H9 (cell line): ENCODE measurements around the gene ABTB1. TPM values are rescaled to one million over a fixed set of nuclear protein-coding genes. Genes with fewer than 3 reads are reported as not detected.

Experiments used
- DNase-seq: peaks from one replicate; pipeline ENCODE4 v3.0.0-alpha.2; 2017
- H2AFZ ChIP-seq: one replicate; pipeline ENCODE4 v1.6.1; 2013; ENCODE audit warnings: mild to moderate bottlenecking, low read length, control low read depth, moderate library complexity
- H2AK5ac ChIP-seq: 2 replicates; pipeline ENCODE4 v1.6.1; 2013; ENCODE audit warnings: low read length, control low read depth, mixed read lengths; ENCODE audit not compliant: insufficient read length
- H2BK120ac ChIP-seq: one replicate; pipeline ENCODE4 v1.6.1; 2013; ENCODE audit warnings: low read depth, mild to moderate bottlenecking, low read length, control low read depth, inconsistent platforms; ENCODE audit not compliant: poor library complexity, severe bottlenecking
- H2BK12ac ChIP-seq: 2 replicates; pipeline ENCODE4 v1.6.1; 2013; ENCODE audit warnings: low read length, control low read depth, mixed read lengths, low read depth; ENCODE audit not compliant: insufficient read length
- H2BK15ac ChIP-seq: 2 replicates; pipeline ENCODE4 v1.6.1; 2013; ENCODE audit warnings: low read depth, low read length, control low read depth
- H2BK20ac ChIP-seq: one replicate; pipeline ENCODE4 v1.6.1; 2013; ENCODE audit warnings: low read depth, mild to moderate bottlenecking, low read length, control low read depth, inconsistent platforms; ENCODE audit not compliant: poor library complexity, severe bottlenecking
- H2BK5ac ChIP-seq: 2 replicates; pipeline ENCODE4 v1.6.1; 2013; ENCODE audit warnings: low read length, control low read depth, mixed read lengths; ENCODE audit not compliant: insufficient read length
- H3K14ac ChIP-seq: 2 replicates; pipeline ENCODE4 v1.6.1; 2013; ENCODE audit warnings: low read length, control low read depth; ENCODE audit not compliant: insufficient read depth
- H3K18ac ChIP-seq: 2 replicates; pipeline ENCODE4 v1.6.1; 2013; ENCODE audit warnings: low read depth, mild to moderate bottlenecking, mixed read lengths, low read length, control low read depth; ENCODE audit not compliant: insufficient read length
- H3K23ac ChIP-seq: 2 replicates; pipeline ENCODE4 v1.6.1; 2013; ENCODE audit warnings: low read length, control low read depth, mixed read lengths, low read depth; ENCODE audit not compliant: insufficient read length
- H3K23me2 ChIP-seq: 2 replicates; pipeline ENCODE4 v1.6.1; 2013; ENCODE audit warnings: low read depth, mild to moderate bottlenecking, mixed read lengths, low read length, control low read depth; ENCODE audit not compliant: insufficient read length, poor library complexity, severe bottlenecking
- H3K27ac ChIP-seq: 2 replicates; pipeline ENCODE4 v1.5.1; 2013; ENCODE audit warnings: low read length, control low read depth, mixed read lengths, low read depth; ENCODE audit not compliant: insufficient read length
- H3K27me3 ChIP-seq: 2 replicates; pipeline ENCODE4 v1.6.1; 2013; ENCODE audit warnings: low read length, control low read depth, inconsistent platforms; ENCODE audit not compliant: insufficient read depth
- H3K4ac ChIP-seq: 2 replicates; pipeline ENCODE4 v1.6.1; 2013; ENCODE audit warnings: low read depth, mild to moderate bottlenecking, control low read depth, inconsistent platforms, low read length, moderate library complexity
- H3K4me1 ChIP-seq: 2 replicates; pipeline ENCODE4 v1.6.1; 2013; ENCODE audit warnings: low read length, control low read depth, inconsistent platforms; ENCODE audit not compliant: insufficient read depth
- H3K4me2 ChIP-seq: 2 replicates; pipeline ENCODE4 v1.6.1; 2013; ENCODE audit warnings: low read length, control low read depth, mixed read lengths; ENCODE audit not compliant: insufficient read length, insufficient read depth
- H3K56ac ChIP-seq: 2 replicates; pipeline ENCODE4 v1.6.1; 2013; ENCODE audit warnings: low read depth, mild to moderate bottlenecking, mixed read lengths, low read length, control low read depth; ENCODE audit not compliant: insufficient read length
- H3K79me1 ChIP-seq: 2 replicates; pipeline ENCODE4 v1.6.1; 2013; ENCODE audit warnings: low read depth, mild to moderate bottlenecking, moderate library complexity, low read length, control low read depth, inconsistent platforms; ENCODE audit not compliant: insufficient read depth, poor library complexity, severe bottlenecking
- H3K79me2 ChIP-seq: 2 replicates; pipeline ENCODE4 v1.6.1; 2013; ENCODE audit warnings: low read length, control low read depth, inconsistent platforms; ENCODE audit not compliant: insufficient read depth
- H3K9ac ChIP-seq: 2 replicates; pipeline ENCODE4 v1.6.1; 2013; ENCODE audit warnings: low read length, control low read depth, mixed read lengths; ENCODE audit not compliant: insufficient read length; ENCODE audit errors: extremely low read depth
- H3K9me3 ChIP-seq: one replicate; pipeline ENCODE4 v1.6.1; 2013; ENCODE audit warnings: low read depth, low read length, inconsistent platforms; ENCODE audit not compliant: control insufficient read depth
- H3T11ph ChIP-seq: one replicate; pipeline ENCODE4 v1.6.1; 2013; ENCODE audit warnings: mild to moderate bottlenecking, low read length, control low read depth, inconsistent platforms
- H4K20me1 ChIP-seq: one replicate; pipeline ENCODE4 v1.6.1; 2013; ENCODE audit not compliant: control insufficient read depth, insufficient read length, insufficient read depth
- H4K5ac ChIP-seq: 2 replicates; pipeline ENCODE4 v1.6.1; 2013; ENCODE audit warnings: low read depth, mild to moderate bottlenecking, mixed read lengths, low read length, control low read depth; ENCODE audit not compliant: insufficient read length
- H4K8ac ChIP-seq: replicated peaks from 2 replicates; pipeline ENCODE4 v1.6.1; 2013; ENCODE audit warnings: low read length, control low read depth, mixed read lengths, low read depth; ENCODE audit not compliant: insufficient read length
- H4K91ac ChIP-seq: 2 replicates; pipeline ENCODE4 v1.6.1; 2013; ENCODE audit warnings: low read depth, mild to moderate bottlenecking, moderate library complexity, mixed read lengths, low read length, control low read depth; ENCODE audit not compliant: insufficient read length
- H3K27ac Mint-ChIP-seq, 3 experiments: 2 replicates in 2 of 3; 3 replicates in 1 of 3; pipeline ENCODE4 v1.8.0; 2020 to 2021; ENCODE audit warnings: mixed read lengths in 3 of 3, mild to moderate bottlenecking in 1 of 3, moderate library complexity in 1 of 3
- H3K27me3 Mint-ChIP-seq: 2 replicates; pipeline ENCODE4 v1.8.0; 2021; ENCODE audit warnings: low read depth, mild to moderate bottlenecking, moderate library complexity, mixed read lengths
- H3K36me3 Mint-ChIP-seq, 3 experiments: 2 replicates in 2 of 3; 3 replicates in 1 of 3; pipeline ENCODE4 v1.8.0; 2020 to 2021; ENCODE audit warnings: low read depth in 3 of 3, mixed read lengths in 3 of 3; ENCODE audit not compliant: insufficient read depth in 1 of 3
- H3K4me1 Mint-ChIP-seq, 2 experiments: 2 replicates each; pipeline ENCODE4 v1.8.0; 2020; ENCODE audit warnings: mixed read lengths in 2 of 2
- H3K4me3 Mint-ChIP-seq, 2 experiments: 2 replicates in 1 of 2; 3 replicates in 1 of 2; pipeline ENCODE4 v1.8.0; 2020 to 2021; ENCODE audit warnings: mild to moderate bottlenecking in 2 of 2, mixed read lengths in 2 of 2, moderate library complexity in 1 of 2
- H3K9me3 Mint-ChIP-seq, 2 experiments: 2 replicates in 1 of 2; 3 replicates in 1 of 2; pipeline ENCODE4 v1.8.0; 2020; ENCODE audit warnings: mild to moderate bottlenecking in 2 of 2, mixed read lengths in 2 of 2, moderate library complexity in 1 of 2
- WGBS: extraction: QIAGEN DNeasy Blood & Tissue Kit; methylation state at CpG from one replicate; pipeline ENCODE4 v1.1.7; 2013; ENCODE audit warnings: missing lambda C conversion rate, low lambda C conversion rate, mixed read lengths; ENCODE audit not compliant: insufficient read length; ENCODE audit errors: extremely low coverage; 5-methylcytosine and 5-hydroxymethylcytosine counted together
- total RNA-seq: library from RNA; stranded (reverse); gene quantifications from 2 replicates; pipeline ENCODE4 v1.2.1, GENCODE V29; 2021
- TF ChIP-seq, protein P1 (sequence below): fragments of 200-600 bp; sonication (generic); conservative IDR thresholded peaks from 3 replicates; pipeline ENCODE4 v1.8.0; 2021; ENCODE audit warnings: antibody characterized with exemption, mild to moderate bottlenecking

Gene ABTB1
- total RNA-seq, 1 experiment from 2014 or later, result 6.2 TPM

DNA sequence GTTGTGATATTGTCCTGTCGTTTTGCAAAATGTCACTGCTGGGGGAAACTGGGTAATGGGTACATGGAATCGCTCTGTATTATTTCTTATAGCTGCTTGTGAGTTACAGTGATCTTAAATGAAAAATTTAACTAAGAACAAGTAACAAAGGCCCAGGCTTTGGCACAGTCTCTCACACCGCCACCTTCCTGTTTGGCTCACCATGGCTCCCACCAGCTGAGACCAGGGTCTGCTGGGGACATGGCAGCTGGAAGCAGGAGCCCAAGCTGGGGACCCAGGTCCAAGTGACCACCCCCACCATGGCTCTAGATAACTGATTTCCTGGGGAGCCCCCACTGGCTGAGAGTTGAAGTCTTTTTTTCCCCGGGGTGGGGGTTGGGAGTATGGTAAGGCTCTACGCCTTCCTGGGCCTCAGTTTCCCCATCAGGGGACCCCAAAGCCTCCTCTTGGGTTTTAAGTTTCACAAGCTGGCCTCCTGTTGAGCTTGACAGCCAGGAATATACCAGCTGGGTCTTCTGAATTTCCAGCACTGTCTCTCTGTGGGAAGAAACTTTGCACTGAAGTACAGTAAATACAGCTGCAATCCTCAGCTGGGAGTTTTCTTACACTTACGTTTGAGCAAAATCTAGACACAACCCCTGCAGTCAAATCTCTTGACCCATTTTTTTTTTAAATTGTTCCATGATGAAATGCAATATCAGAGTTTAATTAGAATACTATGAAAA is 26.1 kb downstream of the ABTB1 start:
- no peak overlapping the region for H3K27ac ChIP-seq
- no peaks in the 10 kb centered on the region for H3K23me2 ChIP-seq
- H3K27me3 ChIP-seq, result no peaks in the 10 kb centered on the region
- no peak overlapping the region for H3K14ac ChIP-seq
- no peaks in the 10 kb centered on the region for H3K79me1 ChIP-seq
- peaks cover 0 to 4% of the 10 kb centered on the region in 2 experiments for H3K9me3 Mint-ChIP-seq
- peaks cover 10 to 25% of the 10 kb centered on the region in 2 experiments for H3K4me1 Mint-ChIP-seq
- no peak overlapping the region for H2AK5ac ChIP-seq
- H3K18ac ChIP-seq, result no peak overlapping the region
- no peak overlapping the region for H3K9ac ChIP-seq
- no peak overlapping the region for H3K23ac ChIP-seq
- H3K56ac ChIP-seq, result no peak overlapping the region
- no peak overlapping the region for H3K4me2 ChIP-seq
- no peaks in the 10 kb centered on the region for H3K79me2 ChIP-seq
- H2BK15ac ChIP-seq, result no peak overlapping the region
- H4K20me1 ChIP-seq, result no peaks in the 10 kb centered on the region
- no peak overlapping the region for H4K5ac ChIP-seq
- H3K27ac Mint-ChIP-seq, result no peak overlapping the region
- H3K27me3 Mint-ChIP-seq, result no peaks in the 10 kb centered on the region
- H3K4me3 Mint-ChIP-seq, result no peak overlapping the region
- no peak overlapping the region for H4K91ac ChIP-seq
- H3K4me1 ChIP-seq, result no peaks in the 10 kb centered on the region
- no peak overlapping the region for H4K8ac ChIP-seq
- H2BK120ac ChIP-seq, result no peak overlapping the region
- no peak overlapping the region for H2AFZ ChIP-seq
- no peak overlapping the region for H3K4ac ChIP-seq
- TF ChIP-seq, protein P1, sequence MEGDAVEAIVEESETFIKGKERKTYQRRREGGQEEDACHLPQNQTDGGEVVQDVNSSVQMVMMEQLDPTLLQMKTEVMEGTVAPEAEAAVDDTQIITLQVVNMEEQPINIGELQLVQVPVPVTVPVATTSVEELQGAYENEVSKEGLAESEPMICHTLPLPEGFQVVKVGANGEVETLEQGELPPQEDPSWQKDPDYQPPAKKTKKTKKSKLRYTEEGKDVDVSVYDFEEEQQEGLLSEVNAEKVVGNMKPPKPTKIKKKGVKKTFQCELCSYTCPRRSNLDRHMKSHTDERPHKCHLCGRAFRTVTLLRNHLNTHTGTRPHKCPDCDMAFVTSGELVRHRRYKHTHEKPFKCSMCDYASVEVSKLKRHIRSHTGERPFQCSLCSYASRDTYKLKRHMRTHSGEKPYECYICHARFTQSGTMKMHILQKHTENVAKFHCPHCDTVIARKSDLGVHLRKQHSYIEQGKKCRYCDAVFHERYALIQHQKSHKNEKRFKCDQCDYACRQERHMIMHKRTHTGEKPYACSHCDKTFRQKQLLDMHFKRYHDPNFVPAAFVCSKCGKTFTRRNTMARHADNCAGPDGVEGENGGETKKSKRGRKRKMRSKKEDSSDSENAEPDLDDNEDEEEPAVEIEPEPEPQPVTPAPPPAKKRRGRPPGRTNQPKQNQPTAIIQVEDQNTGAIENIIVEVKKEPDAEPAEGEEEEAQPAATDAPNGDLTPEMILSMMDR, result no peak
- WGBS, result no CpG with 5 or more reads among the region's 6 CpGs
- no peak overlapping the region for H2BK12ac ChIP-seq
- H3T11ph ChIP-seq, result no peak overlapping the region
- H2BK20ac ChIP-seq, result no peak overlapping the region
- H2BK5ac ChIP-seq, result no peak overlapping the region
- H3K36me3 Mint-ChIP-seq, result 0 out of 7 replicates have a peak, but pooled peaks cover 0 to 5% (median 2%) of the 10 kb centered on the region in 3 experiments
- DNase-seq, result no peak
- H3K9me3 ChIP-seq, result no peaks in the 10 kb centered on the region
